GM03348 (cell line): ENCODE data around the gene LGR6.
A peak's percentile ranks its signal among the peaks of the same experiment; 100 is the strongest.

Experiments used
- DNase-seq: peaks from one replicate; pipeline ENCODE4 v3.0.0; 2012; ENCODE audit warnings: low spot score

Gene LGR6

GRCh38 chr1:202268817-202269216, 75.2 kb downstream of the LGR6 start:
- no peak for DNase-seq

GRCh38 chr1:202270871-202271326, 77.3 kb downstream of the LGR6 start:
- DNase-seq: no peak

- DNase-seq: no peak
Measured at GRCh38 chr1:202272103-202272845, 78.7 kb downstream of the LGR6 start.

- peak; percentile 37 for DNase-seq
Measured at GRCh38 chr1:202274611-202275010, 81.0 kb downstream of the LGR6 start.

- DNase-seq: no peak
Measured at GRCh38 chr1:202275061-202275770, 81.6 kb downstream of the LGR6 start.

- no peak for DNase-seq
Measured at GRCh38 chr1:202276081-202276715, 82.6 kb downstream of the LGR6 start.

GRCh38 chr1:202276920-202277319, 83.3 kb downstream of the LGR6 start:
- no peak for DNase-seq

GRCh38 chr1:202278751-202279150, 85.2 kb downstream of the LGR6 start:
- no peak for DNase-seq

GRCh38 chr1:202279806-202280205, 86.2 kb downstream of the LGR6 start:
- DNase-seq: peak; percentile 36

- no peak for DNase-seq
Measured at GRCh38 chr1:202280595-202280994, 87.0 kb downstream of the LGR6 start.

- peak; percentile 79 for DNase-seq
Measured at GRCh38 chr1:202281316-202282024, 87.9 kb downstream of the LGR6 start.

- DNase-seq: no peak
Measured at GRCh38 chr1:202282025-202282371, 88.4 kb downstream of the LGR6 start.

GRCh38 chr1:202282596-202283283, 89.1 kb downstream of the LGR6 start:
- DNase-seq: no peak

GRCh38 chr1:202283379-202283844, 89.8 kb downstream of the LGR6 start:
- peak; percentile 84 for DNase-seq

- peak; percentile 82 for DNase-seq
Measured at GRCh38 chr1:202283991-202284390, 90.4 kb downstream of the LGR6 start.

GRCh38 chr1:202285908-202286307, 92.3 kb downstream of the LGR6 start:
- no peak for DNase-seq

GRCh38 chr1:202286622-202287097, 93.1 kb downstream of the LGR6 start:
- peak; percentile 56 for DNase-seq

- DNase-seq: no peak
Measured at GRCh38 chr1:202287196-202287595, 93.6 kb downstream of the LGR6 start.

GRCh38 chr1:202288177-202288576, 94.6 kb downstream of the LGR6 start:
- DNase-seq: no peak

- DNase-seq: no peak
Measured at GRCh38 chr1:202289009-202289408, 95.4 kb downstream of the LGR6 start.

GRCh38 chr1:202291001-202291400, 97.4 kb downstream of the LGR6 start:
- no peak for DNase-seq
